ENCODE measurements around the gene MTHFD1.

The MTHFD1 gene

GRCh38 chr14:64405295-64405694, 17.1 kb downstream of the MTHFD1 start:
- DNase-seq (ENCODE audit: low read depth, low spot score) = no peak

GRCh38 chr14:64407329-64407728, 19.2 kb downstream of the MTHFD1 start:
- no peak for DNase-seq (ENCODE audit: low read depth, low spot score)

GRCh38 chr14:64409126-64409920, 21.2 kb downstream of the MTHFD1 start:
- DNase-seq (ENCODE audit: low read depth, low spot score) = no peak

DNA sequence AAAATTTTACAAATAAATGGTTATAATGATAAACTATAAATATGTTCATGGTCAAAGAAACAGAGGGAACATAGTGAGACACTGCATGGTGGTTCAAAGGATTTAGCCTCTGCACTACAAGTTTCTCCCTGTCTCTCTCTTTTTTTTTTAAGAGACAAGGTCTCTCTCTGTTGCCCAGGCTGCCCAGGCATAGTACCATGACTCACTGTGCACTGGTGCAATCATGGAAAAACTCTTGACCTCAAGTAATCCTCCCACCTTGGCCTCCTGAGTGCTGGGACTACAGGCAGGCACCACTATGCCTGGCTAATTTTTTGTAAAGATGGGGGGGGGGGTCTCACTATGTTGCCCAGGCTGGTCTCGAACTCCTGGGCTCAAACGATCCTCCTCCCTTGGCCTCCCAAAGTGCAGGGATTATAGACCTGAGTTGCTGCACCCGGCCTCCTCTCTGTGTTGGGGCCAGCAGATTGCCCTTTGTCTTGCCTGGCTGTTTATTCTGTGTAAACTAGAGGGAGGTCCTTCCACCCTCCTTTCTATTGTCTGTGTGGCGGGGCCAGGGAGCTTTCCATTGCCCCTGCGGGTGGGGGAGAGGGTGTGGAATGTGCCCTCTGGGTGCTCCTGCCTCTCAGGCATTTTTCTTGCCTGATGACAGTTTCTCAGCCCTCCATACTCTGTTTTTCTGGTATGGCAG, 22.1 kb downstream of the MTHFD1 start:
- DNase-seq (ENCODE audit: low read depth, low spot score) = no peak

GRCh38 chr14:64411001-64411400, 22.8 kb downstream of the MTHFD1 start:
- no peak for DNase-seq (ENCODE audit: low read depth, low spot score)

GRCh38 chr14:64412237-64412636, 24.1 kb downstream of the MTHFD1 start:
- DNase-seq (ENCODE audit: low read depth, low spot score) = no peak

GRCh38 chr14:64416348-64416932, 28.3 kb downstream of the MTHFD1 start:
- no peak for DNase-seq (ENCODE audit: low read depth, low spot score)

- DNase-seq (ENCODE audit: low read depth, low spot score) = no peak
Measured at GRCh38 chr14:64417055-64417770, 29.1 kb downstream of the MTHFD1 start.

DNA sequence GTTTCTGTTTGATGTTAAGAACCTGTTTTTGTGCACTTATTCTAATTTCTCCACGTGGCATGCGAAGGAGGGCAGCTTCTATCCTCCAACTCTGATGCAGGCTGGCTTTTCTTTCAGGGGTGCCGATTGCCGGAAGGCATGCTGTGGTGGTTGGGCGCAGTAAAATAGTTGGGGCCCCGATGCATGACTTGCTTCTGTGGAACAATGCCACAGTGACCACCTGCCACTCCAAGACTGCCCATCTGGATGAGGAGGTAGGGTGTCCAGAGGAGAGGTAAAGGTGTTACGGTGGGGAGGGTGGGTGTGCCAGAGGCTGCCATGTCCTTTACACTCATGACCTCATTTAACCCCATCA, 29.6 kb downstream of the MTHFD1 start:
- DNase-seq (ENCODE audit: low read depth, low spot score) = no peak

- DNase-seq (ENCODE audit: low read depth, low spot score) = no peak
Measured at GRCh38 chr14:64419003-64419402, 30.9 kb downstream of the MTHFD1 start.

GRCh38 chr14:64421166-64421565, 33.0 kb downstream of the MTHFD1 start:
- DNase-seq (ENCODE audit: low read depth, low spot score) = peak; percentile 58

GRCh38 chr14:64422005-64422404, 33.9 kb downstream of the MTHFD1 start:
- no peak for DNase-seq (ENCODE audit: low read depth, low spot score)

DNA sequence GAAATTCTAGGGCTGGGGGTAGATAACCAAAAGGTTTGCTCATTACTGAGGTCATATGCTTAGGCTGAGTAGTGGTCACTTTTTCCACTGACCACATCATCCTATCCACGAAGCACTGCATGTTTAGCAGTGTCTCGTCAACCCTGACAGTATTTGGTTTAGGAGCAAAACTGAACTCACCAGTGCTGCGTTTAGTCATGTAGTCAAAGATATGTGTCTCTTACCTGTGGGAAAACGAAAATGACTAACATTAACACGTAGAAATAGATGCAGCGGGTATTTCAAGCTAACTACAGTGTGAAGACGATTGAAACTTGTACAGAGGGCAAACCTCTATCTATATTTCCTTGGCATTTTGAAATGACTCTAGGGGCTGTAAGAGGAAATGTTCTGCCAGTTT, 34.6 kb downstream of the MTHFD1 start:
- no peak for DNase-seq (ENCODE audit: low read depth, low spot score)

GRCh38 chr14:64423987-64424386, 35.8 kb downstream of the MTHFD1 start:
- DNase-seq (ENCODE audit: low read depth, low spot score) = no peak

GRCh38 chr14:64434528-64434927, 46.4 kb downstream of the MTHFD1 start:
- DNase-seq (ENCODE audit: low read depth, low spot score) = no peak

DNA sequence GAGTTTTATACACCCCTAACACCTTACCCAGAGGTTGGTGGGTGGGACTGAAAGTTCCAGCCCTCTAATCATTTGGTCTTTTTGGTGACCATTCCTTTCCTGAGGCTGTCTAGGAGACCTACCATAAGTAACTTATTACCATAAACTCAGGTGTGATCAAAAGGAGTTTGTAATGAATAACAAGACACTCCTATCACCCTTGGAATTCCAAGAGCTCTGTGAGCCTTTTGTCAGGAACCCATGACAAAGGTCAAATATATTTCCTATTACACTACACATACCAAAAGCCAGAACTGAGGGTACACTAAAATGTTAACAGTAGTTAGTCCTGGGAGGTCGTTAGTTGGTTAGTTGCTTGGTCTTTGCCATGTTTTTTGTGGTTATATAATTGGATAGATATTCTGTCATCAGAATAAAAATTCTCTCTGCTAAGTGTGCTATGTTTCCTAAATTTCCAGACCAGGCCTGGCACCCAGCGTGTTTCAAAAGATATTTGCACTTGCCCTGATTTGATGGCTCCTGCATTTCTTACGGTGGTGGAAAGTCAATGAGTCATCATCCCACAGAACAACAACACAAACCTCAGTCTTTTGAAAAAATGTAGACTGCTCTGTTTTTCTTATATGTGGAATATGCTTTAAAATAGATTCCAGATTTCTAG, 50.2 kb downstream of the MTHFD1 start:
- peak; percentile 62 for DNase-seq (ENCODE audit: low read depth, low spot score)

DNA sequence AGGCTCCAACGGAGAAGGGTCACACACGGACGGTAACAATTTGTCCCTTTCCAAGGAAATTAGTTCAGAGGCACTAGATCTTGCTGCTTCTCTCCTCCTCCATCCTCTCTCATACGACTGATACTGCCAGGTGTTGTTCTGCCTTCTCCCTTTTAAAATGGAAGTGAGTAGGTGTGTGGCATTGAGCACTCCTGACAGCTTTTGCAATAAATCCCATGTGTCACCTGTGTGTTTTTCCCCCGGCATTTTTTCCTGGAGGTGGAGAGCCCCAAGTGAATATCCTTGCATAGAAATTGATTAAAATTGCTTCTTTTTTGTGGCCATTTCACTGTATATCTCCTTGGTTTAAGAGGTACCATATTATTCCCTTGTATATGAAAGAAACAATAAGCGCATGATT, 51.0 kb downstream of the MTHFD1 start:
- no peak for DNase-seq (ENCODE audit: low read depth, low spot score)

GRCh38 chr14:64440494-64440893, 52.3 kb downstream of the MTHFD1 start:
- no peak for DNase-seq (ENCODE audit: low read depth, low spot score)

DNA sequence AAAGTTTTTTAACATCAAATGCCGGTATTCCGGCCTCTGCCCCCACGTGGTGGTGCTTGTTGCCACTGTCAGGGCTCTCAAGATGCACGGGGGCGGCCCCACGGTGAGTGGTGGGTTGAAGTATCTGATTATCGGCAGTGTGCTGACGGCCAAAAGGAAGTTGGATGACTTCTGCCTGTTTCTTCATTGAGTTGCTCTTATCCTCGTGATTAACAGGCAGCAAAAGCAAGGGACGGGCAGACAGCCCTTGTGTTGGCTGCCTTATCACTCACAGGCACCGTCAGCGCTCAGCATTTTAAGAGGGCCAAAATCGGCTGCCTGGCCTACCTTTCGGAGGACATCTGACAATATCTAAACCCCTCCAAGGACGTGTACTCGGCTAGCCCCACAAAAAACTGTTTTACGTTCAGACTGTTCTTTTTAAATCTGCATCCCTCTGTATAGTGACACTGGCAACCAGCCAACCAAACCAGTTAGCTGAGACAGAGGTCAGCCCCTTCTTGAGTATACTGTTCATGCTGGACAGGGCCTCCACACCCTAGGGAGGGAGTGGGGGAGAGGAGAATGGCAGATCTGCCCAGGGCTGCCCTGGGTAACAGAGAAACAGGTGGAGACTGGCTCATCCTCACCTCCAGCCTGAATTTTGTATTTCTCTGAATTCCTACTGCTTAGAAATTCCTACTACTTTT, 54.3 kb downstream of the MTHFD1 start:
- DNase-seq (ENCODE audit: low read depth, low spot score) = no peak

GRCh38 chr14:64444140-64444539, 56.0 kb downstream of the MTHFD1 start:
- DNase-seq (ENCODE audit: low read depth, low spot score) = no peak
